Activated CD8-positive, alpha-beta memory T cell treated with anti-CD3 and anti-CD28 coated beads for 1 hour (primary cell): ENCODE measurements around the gene BUB1.
"Not testable (repeated sequence)": the region's sequence is repeated elsewhere in the genome, so short reads cannot be mapped to it uniquely, and the experiment has no call there.

ENCODE experiments used
- DNase-seq, 2 donors: peaks; one replicate each; pipeline ENCODE4 v3.0.0-alpha.2; 2020; ENCODE audit warnings: low read depth in 1 of 2; ENCODE audit errors: extremely low read depth in 1 of 2

The BUB1 gene

DNA sequence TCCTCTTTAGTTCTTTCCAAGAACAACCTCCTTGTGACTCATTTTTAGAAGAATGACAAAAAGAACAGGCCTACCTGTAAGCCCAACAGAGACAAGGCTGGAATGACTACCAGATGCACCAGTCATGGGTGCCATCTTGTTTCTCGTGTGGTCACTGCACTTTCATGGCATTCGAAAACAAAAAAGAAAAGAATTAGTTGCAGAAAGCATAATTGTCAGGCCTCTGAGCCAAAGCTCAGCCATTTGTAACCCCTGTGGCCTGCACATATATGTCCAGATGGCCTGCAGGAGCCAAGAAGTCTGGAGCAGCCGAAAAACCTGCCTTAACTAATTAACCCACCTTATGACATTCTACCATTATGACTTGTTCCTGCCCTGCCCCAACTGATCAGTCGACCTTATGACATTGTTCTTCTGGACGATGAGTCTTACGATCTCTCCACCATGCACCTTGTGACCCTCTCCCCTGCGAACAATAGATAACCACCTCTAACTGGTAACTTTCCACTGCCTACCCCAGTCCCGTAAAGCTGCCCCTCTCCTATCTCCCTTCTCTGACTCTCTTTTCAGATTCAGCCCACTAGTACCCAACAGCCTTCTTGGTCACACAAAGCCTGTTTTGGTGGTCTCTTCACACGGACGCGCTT lies 13.9 kb upstream of the BUB1 start:
- no peak for DNase-seq

DNA sequence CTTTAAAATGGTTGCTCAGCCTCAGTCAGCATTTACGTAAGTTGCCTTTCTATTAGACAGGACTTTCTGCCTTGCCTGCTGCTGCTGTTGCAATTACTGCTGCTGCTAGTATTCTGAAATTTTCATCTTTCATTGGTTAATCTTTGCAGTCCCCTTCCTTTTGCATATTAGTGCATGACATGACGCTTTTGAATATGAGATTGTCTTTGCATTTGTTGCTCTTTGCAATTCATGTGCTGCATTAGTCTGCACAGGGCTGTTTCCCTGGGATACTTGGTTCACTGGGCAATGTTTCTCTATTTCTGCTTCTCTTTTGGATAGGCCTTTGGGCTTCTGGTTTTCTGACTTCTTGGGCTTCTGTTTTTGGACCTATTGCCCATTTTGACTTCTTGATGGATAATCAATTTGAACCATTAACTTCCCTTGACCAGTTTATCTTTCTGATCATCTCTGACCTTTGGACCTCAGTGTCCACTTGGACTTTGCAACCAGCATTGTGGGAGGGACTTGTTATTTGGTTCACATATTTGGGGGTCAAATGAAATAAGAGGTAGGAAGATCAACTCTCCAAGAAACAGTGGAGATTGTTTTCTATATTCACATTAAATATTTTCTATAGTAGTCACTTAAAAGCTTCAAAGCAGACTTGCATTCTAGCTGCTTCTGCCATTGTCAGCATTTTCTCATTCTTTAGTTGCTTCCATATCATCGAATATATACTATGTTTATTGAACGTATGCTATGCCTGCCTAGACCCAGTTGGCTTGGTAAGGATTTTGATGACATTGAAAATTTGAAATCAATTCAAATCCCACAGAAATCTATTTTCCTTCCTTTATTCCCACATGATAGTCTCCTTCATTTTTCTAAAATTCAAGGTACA lies 12.5 kb upstream of the BUB1 start:
- no peak for DNase-seq

DNA sequence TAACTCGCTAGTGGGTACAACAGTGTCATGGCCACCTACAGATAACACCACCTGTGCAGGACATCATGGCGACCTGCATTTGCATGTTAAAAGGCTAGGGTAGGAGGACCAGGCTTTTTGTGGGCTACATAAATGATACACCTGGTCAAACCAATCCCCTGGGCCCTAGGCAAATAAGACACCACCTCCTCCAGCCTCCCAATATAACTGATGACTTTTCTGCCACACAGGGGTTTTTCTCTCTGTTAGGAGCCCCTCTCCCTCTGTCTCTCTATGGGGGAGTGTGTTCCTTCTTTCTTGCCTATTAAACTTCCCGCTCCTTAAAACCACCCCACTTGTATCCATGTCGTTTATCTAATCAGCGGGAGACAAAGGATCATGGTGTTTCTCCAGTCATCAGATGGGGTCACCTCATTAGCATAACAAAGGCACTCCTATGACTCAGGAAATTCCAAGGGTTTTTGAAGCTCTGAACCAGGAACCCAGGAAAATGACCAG lies 10.8 kb upstream of the BUB1 start:
- DNase-seq = no peak

DNA sequence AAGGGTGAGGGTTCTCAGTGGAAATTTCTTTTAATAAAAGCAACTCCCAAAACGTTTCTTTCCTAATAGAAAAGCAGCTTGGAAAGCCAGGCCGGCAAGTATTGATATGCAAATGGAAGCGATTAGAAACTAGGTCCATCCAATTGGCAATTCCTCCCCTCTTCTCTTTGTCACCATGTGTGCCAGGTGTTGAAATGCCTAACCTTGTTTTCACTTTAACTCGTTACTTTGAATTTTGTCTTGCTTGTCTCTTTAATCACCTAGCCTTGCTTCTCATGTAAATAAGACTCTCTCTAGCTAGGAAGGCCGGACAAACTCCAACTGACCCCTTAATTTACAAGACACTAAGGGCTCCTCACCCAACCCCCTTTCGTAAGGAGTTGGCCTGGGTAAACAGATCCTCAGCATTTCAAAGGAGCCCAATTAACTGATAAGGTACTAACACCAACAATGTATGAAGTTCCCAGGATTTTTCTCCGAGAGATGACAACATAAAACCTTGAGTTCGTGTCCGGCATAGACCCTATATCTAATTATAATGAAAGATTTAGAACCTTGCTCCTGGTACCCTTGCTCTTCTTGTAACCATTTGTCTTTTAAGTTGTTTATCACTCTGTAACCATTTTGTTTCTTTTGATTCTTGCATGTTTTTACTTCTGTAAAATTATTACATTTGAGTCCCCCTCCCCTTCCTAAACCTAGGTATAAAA lies 10.1 kb upstream of the BUB1 start:
- not testable (repeated sequence) for DNase-seq

DNA sequence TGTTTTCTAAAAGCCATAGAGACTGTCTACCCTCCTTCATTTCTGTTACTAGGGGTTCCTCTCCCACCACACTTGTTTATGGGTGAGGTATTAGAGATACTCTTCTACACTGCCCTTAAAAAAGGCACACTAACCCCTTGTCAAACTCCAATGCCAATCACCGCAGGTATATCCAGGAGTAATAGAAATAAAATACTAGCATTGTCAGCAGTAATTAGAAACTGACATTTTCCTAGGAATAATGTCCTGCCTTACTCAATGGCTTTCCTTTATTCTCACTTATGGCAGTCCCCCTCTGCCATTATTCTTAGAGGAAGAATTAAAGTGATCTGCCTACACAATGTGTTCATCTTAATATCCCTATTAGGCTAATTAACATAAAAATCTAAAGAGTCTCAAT lies 5.0 kb upstream of the BUB1 start:
- DNase-seq = no peak

DNA sequence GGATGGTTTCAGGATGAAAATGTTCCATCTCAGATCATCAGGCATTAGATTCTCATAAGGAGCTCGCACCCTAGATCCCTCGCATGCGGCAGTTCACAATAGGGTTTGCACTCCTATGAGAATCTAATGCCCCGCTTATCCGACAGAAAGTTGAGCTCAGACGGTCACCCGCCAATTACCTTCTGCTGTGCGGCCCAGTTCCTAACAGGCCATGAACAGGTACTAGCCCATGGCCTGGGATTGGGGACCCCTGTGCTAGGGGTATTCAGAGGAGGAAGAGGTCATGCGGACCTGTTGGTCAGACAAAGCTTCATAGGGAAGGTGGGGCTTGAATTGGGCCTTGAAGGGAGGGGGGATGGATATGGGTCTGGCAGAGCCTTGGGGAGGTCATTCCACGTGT lies 4.4 kb upstream of the BUB1 start:
- DNase-seq = no peak

DNA sequence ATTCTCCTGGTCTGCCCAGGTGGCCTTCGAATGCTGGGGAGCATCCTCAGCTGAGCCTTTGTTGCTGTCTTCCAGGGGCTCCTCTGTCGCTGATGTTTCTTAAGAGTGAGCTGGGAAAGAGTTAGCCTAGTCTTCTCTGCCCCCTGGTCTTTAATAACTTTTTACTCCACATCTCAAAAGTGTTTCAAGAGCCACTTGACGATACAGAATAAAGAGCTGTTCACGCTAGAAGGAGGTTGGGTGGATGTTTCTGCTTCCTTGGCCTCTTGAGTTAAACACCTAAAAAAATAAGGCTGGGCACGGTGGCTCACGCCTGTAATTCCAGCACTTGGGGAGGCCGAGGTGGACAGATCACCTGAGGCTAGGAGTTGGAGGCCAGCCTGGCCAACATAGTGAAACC lies 2.8 kb upstream of the BUB1 start:
- DNase-seq = no peak

DNA sequence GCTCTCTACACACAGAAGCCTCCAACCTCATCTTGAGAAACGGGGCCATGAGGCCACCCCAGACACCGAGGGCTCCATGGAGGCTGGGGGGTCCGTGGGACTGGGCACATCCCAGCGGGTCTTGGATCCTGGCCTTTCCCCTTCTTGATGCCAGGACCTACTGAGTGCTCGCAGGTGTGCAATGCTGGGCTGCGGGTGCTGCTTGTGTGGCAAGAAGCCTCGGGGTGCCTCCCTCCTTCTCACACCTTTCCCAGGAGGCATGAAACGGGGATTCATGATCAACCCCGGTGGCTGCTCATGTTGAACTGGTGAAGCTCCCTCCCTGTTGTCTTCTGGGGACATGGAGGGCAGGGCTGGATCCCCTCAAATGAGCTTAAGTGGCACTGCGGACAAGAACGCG lies 2.0 kb upstream of the BUB1 start:
- DNase-seq = no peak

DNA sequence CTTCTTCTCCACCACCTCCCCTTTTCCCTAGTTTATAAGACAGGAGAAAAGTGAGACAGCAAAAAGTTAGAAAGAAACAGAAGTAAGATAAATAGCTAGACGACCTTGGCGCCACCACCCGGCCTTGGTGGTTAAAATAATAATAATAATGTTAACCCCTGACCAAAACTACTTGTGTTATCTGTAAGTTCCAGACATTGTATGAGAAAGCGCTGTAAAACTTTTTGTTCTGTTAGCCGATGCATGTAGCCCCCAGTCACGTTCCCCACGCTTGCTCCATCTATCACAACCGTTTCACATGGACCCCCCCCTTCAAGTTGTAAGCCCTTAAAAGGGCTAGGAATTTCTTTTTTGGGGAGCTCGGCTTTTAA lies 1.5 kb upstream of the BUB1 start:
- no peak for DNase-seq

DNA sequence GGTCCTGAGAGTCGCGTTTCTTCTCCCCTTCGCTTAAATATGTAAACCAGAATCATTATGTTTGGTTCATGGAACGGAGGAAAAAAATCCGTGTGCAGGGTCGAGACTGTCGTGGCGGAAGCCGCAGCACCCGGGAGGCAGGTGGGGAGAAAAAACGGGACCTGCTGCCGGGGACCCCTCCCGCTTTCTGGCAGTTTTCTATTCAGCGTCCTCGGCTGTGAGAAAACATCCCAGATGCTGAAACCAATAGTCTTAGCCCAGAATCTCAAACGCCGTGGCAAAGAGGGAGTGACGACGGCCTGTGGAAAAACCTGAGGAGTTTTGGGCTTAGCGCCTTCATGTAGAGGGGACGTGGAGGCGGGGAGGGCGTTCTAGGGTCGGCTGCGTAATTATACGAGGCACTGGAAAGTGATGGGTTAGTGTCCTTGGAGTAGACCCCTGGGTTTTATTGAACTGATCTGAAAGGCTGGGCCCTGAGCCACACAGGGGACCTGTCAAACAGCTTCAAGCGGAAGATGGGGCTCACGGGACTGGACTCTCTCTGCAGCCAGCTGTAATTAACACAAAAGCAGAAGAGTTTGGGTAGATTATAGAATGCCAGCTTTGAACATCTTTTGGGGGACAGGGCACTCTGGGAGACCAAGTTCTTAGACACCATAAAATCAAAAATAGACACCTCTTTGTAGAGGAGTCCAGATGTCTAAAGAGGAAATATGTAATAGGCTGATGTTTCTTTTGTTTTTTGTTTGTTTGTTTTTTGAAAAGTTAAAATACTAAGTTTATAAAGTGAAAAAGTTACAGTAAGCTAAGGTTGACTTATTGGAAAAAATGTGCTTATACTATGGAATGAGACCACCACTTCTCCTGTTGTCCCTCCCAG lies 834 bp upstream of the BUB1 start:
- DNase-seq = no peak

DNA sequence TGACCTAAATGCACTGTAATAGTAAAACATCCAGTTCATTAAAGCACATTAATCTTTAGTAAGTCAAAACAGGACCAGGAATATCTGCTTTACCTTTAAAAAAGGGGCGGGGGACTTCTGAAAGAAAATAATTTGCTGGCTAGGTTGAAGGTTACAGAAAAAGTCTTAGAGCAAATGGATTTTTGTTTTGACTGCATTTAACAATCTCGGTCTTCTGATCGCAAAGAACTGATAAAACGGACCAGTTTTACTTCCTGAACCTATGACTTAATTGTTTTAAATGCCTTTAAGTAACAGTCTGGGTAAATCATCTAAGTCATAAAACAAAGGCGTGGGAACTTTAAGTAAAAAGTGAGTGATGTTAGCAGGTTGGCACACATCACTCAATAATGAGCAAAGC lies 783 bp downstream of the BUB1 start:
- no peak for DNase-seq

DNA sequence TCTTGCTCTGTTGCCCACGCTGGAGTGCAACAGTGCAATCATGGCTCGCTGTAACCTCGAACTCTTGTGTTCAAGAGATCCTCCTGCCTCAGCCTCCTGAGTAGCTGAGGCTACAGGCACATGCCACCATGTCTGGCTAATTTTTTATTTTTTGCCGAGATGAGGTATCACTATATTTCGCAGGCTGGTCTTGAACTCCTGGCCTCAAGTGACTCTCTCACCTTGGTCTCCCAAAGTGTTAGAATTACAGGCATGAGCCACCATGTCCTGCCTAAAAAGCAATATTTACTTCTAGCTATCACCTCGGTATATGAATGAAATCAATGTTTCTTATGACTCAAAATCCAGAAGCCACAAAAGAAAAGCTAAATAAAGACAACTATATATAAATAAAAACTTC lies 2.2 kb downstream of the BUB1 start:
- DNase-seq = no peak

DNA sequence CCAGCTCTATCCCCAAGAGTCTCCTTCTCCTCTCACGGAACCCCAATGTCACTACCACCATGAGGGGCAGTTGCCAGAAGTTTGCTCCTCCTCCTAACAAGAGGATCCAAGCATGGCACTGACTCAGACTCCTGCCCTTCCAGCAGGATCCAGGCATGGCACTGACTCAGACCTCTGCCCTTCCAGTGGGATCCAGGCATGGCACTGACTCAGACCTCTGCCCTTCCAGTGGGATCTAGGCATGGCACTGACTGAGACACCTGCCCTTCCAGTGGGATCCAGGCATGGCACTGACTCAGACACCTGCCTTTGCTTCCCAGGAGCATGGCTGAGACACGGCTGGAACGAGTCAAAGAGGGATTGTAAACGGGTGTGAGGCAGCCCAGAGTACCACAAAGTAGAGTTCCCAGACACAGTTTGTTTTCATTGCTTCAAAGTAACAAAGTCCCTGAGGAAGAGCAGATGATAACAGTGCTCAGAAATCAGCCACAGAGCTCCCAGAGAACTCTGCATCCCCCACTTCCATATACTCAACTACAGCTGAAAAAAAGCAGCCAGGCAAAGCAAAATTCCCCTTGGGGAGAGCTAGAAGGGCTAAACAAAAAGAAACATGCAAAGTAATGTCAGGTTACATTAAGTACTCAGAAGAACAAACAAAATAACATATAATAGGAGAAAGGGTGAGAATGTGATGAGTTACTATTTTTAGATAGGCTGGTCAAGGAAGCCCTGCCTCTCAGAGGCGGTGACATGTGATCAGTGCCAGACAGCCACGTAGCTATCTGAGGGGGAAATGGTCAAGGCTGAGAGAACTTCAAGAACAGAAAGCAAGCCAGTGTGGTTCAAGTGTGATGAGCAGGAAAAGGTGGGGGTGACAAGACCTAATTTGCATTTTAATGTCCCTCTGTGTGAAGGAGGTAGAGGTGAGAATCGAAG lies 3.0 kb downstream of the BUB1 start:
- DNase-seq = no peak

DNA sequence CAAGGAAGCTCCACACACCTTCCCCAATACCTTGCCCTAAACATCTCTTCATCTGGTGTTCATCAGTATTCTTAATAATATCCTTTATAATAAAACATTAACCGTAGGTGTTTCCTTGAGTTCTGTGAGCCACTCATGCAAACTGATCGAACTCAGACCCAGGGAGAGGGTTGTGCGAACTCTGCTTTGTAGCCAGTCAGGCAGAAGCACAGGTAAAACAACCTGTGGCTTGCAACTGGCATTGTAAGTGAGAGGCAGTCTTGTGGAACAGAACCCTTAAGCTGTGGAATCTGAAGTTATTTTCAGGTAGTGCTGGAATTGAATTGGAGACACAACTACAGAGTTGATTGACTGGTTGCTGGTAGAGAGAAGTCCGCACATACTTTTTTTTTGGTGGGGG lies 4.7 kb downstream of the BUB1 start:
- no peak for DNase-seq

DNA sequence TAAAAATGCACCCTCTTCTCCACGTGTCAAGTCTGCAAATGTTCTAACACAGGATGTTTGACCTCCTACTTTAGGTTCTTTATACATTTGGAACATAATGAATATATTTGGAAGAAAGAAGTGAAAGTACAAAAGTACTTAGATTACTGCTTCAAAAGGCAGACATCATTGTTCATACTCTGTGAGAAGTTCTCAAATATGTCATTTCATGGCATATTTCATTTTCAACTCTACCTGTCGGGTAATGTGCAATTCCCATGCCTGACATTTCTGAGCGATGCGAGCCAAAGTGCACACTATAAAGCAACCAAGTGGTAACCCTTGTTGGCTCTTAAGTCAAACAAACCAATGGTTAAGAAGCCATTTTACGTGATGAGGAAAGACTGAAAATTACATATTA lies 7.0 kb downstream of the BUB1 start:
- DNase-seq = no peak

DNA sequence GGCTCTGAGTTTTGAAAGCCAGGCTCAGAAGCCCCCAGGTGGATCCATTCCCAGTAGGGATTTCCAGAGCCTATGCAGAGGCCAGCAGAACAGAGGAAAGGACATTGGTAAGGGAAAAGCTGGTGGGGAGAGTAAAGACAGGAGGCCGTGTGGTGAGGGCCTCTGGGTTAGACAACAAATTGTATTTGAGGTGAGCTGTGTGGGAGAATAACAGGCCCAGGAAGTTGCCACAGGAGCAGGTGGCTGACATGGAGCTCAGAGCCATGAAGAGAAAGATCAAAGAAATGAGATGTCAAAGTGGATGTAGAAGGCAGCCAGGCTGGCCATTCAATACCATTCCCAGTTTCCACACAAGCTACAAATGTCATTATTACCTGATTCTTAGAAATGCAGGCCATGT lies 8.8 kb downstream of the BUB1 start:
- DNase-seq = no peak

DNA sequence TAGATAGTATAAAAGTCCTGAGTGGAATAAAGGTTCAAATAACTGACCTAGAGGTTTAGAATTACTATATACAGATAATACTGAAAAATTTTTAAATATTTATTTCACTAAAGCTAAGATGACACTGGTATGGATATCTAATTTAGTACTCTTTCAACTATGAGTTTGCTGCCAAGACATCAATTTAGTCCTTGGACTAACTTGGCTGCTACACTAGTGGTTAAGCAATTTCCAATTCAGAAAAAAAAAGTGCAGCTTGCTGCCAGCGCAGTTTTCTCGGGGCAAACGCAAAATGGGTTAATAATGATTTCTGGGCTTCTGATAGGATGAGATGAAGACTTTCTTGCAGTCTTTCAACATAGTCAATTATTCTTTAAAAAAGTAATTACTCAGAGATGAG lies 10.8 kb downstream of the BUB1 start:
- DNase-seq = no peak

DNA sequence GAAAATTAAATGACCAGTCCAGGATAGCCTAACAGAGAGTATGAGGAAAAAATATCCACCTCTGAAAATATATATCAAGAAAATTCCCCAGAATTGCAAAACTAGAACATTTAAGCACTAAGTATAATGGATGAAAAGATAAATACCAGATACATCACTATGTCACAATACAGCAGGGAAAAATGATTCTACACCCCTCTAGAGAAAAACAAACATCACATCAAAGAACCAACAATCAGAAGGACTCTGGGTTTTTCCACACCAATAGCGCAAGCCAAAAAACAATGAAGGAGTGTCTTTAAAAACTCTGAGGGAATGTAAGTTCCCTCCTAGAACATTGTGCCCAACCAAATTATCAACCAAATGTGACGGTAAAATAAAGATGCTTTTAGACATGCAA lies 13.7 kb downstream of the BUB1 start:
- DNase-seq = no peak

DNA sequence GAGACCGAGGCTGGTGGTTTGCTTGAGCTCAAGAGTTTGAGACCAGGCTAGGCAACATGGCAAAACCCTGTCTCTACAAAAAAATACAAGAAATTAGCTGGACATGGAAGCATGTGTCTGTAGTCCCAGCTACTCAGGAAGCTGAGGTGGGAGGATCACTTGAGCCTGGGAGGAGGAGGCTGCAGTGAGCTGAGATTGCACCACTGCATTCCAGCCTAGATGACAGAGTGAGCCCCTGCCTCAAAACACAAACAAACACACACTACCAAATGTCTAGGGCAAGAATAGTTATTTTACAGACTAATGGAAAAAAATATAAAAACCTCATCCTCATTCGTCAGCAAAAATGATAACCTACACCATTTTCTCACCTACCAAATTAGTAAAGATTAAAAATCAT lies 15.3 kb downstream of the BUB1 start:
- DNase-seq = no peak

DNA sequence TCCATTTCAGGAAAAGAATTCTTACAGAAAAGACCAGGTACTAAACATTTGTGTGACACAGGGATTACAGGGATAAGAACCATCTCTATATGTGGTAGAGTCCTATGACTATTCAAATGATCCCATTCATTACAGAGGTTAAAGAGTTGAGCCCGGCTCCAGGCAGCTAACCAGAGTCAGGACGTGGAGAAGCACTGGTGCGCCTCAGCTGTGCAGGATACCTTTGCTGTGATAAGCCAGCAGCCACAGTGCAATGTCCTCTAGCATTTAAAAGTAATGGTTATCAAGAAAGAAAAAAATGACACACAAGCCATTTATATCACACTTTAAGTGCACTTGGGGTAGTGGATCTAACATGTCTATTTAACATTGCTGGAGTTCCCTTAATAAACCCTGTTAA lies 17.3 kb downstream of the BUB1 start:
- DNase-seq = no peak
